ENCODE measurements around the gene TBC1D22A. TPM values are rescaled to one million over a fixed set of nuclear protein-coding genes. Genes with fewer than 3 reads are reported as not detected.

TBC1D22A gene
- total RNA-seq, 1 experiment from 2014 or later: 14.3 TPM

DNA sequence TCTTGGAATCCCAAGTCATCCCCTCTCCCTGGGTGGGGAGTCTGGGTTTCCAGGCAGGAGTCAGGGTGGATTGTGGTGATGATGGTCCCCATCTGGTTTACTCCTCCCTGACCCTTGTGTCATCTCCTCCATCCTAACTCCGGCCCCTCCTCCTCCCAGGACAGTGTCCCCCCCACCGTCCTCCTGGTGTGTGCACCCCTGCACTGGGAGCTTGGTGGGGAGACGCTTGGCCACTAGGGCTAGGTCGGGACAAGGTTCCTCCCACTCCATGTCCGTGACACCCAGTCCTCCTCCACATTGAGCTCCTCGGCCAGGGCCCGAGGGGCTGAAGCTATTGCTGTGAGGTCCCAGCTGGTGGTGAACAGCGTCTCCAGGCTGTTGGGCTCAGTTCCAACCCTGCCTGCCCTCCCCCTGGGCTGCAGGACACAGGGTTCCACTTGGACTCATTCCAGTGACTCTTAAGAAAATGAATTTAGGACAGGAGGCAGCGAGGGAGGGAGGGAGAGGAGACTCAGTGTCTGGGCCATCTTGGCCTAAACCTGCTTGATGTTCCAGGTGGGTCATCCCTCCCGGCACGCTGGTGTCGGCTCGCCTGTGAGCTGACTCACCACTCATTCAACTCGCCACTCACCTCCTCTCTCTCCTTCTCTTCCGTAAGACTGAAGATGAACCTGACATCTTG lies 433.2 kb downstream of the TBC1D22A start:
- no peaks in the 10 kb centered on the region for H4K20me1 ChIP-seq (ENCODE audit: low read length)
- H3K4me2 ChIP-seq (ENCODE audit: low read length): no peak overlapping the region
- H3K9me2 ChIP-seq (replicated peaks; ENCODE audit: low read length): no peaks in the 10 kb centered on the region
- no peaks in the 10 kb centered on the region for H3K9me3 ChIP-seq (ENCODE audit: low read length)
- no peaks in the 10 kb centered on the region for H3K79me2 ChIP-seq (ENCODE audit: low read length)
- no peaks in the 10 kb centered on the region for H3K27me3 ChIP-seq (ENCODE audit: low read length)
- no peak for ATAC-seq
- DNase-seq: peak; percentile 26
- intact Hi-C loops (cut with micrococcal nuclease): no loop called here
- no peak overlapping the region for H3K9ac ChIP-seq (ENCODE audit: low read length)
- no TSS peak for BruUV-seq (replicated peaks)
- no peaks in the 10 kb centered on the region for H3K36me3 ChIP-seq (ENCODE audit: low read depth, low read length)
- H3K4me1 ChIP-seq (ENCODE audit: insufficient read depth, low read length): no peaks in the 10 kb centered on the region
- ChIA-PET CTCF (no interaction called here), POLR2A (ENCODE audit: unreplicated experiment) (no interaction called here)
- TF ChIP-seq EZH2phosphoT487 (IDR thresholded peaks at IDR 0.05; ENCODE audit: borderline replicate concordance, low read length): no peak
- TF ChIP-seq, protein P1, sequence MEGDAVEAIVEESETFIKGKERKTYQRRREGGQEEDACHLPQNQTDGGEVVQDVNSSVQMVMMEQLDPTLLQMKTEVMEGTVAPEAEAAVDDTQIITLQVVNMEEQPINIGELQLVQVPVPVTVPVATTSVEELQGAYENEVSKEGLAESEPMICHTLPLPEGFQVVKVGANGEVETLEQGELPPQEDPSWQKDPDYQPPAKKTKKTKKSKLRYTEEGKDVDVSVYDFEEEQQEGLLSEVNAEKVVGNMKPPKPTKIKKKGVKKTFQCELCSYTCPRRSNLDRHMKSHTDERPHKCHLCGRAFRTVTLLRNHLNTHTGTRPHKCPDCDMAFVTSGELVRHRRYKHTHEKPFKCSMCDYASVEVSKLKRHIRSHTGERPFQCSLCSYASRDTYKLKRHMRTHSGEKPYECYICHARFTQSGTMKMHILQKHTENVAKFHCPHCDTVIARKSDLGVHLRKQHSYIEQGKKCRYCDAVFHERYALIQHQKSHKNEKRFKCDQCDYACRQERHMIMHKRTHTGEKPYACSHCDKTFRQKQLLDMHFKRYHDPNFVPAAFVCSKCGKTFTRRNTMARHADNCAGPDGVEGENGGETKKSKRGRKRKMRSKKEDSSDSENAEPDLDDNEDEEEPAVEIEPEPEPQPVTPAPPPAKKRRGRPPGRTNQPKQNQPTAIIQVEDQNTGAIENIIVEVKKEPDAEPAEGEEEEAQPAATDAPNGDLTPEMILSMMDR (conservative IDR thresholded peaks at IDR 0.05; ENCODE audit: low read depth, low read length): no peak
- TF ChIP-seq EZH2 (IDR thresholded peaks at IDR 0.05; ENCODE audit: low read length, unreplicated experiment): no peak
- no peak overlapping the region for H3K27ac ChIP-seq (ENCODE audit: low read length)
- H3F3A ChIP-seq (ENCODE audit: low read length, unreplicated experiment): no peaks in the 10 kb centered on the region
- H2AFZ ChIP-seq (ENCODE audit: low read length): no peak overlapping the region
- no peak overlapping the region for H3K4me3 ChIP-seq (ENCODE audit: low read length)

DNA sequence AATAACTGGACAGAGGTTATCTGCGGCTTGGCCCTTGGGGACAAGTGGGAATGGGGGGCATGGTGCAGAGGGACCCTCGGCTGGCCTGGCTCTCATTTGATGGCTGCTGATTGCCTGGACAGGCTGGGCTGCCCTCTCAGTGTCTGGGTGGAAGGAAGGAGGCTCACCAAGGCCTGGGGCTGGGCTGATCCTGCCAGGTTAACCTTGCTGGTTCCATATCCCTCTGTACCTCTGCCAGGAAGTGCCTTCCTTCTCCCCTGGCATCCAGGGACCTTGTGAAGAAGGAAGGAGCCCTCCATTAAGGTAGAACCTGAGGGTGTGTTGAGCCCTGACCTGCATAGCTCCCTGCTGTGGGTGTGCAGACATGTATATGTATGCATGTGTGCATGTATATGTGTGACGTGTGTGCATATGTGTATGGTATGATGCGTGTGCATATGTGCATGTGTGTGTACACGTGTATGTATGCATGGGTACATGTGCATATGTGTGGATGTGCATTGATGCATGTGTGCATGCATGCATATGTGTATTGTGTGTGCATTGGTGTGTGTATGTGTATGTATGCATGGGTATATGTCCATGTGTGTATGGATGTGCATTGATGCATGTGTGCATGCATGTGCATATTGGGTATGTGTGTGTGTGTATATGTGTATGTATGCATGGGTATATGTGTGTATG lies 433.9 kb downstream of the TBC1D22A start:
- intact Hi-C loops (cut with micrococcal nuclease): no loop called here
- Histone ChIP-seq H4K20me1 (ENCODE audit: low read length) (no peaks in the 10 kb centered on the region), H3K4me1 (ENCODE audit: insufficient read depth, low read length) (no peaks in the 10 kb centered on the region), H3K9me3 (ENCODE audit: low read length) (no peaks in the 10 kb centered on the region), H3K9me2 (replicated peaks; ENCODE audit: low read length) (no peaks in the 10 kb centered on the region), H3K79me2 (ENCODE audit: low read length) (no peaks in the 10 kb centered on the region), H3K36me3 (ENCODE audit: low read depth, low read length) (no peaks in the 10 kb centered on the region), H3F3A (ENCODE audit: low read length, unreplicated experiment) (no peaks in the 10 kb centered on the region), H2AFZ (ENCODE audit: low read length) (no peak overlapping the region), H3K4me3 (ENCODE audit: low read length) (no peak overlapping the region), H3K4me2 (ENCODE audit: low read length) (no peak overlapping the region), H3K27ac (ENCODE audit: low read length) (no peak overlapping the region), H3K27me3 (ENCODE audit: low read length) (no peaks in the 10 kb centered on the region), H3K9ac (ENCODE audit: low read length) (no peak overlapping the region)
- ATAC-seq (no peak), DNase-seq (no peak)
- POLR2A ChIA-PET (ENCODE audit: unreplicated experiment): no interaction called here
- TF ChIP-seq EZH2phosphoT487 (IDR thresholded peaks at IDR 0.05; ENCODE audit: borderline replicate concordance, low read length): no peak
- TF ChIP-seq EZH2 (IDR thresholded peaks at IDR 0.05; ENCODE audit: low read length, unreplicated experiment): no peak
- TF ChIP-seq, protein P1 (conservative IDR thresholded peaks at IDR 0.05; ENCODE audit: low read depth, low read length): no peak
- BruUV-seq (replicated peaks): no TSS peak
- CTCF ChIA-PET: no interaction called here

All from PC-3 (cell line).